Measurements from ENCODE around the gene HPS3.

The HPS3 gene

GRCh38 chr3:149120051-149120972, 9.1 kb upstream of the HPS3 start:
- in situ Hi-C loops (cut with MboI; ENCODE audit: low sequenced_read_pairs), result loop anchor here (25.0 kb wide), 1 partner anchor 367 kb away; no protein-coding TSS in a partner anchor

- in situ Hi-C loops (cut with MboI; ENCODE audit: low sequenced_read_pairs), result loop anchor here (25.0 kb wide), 1 partner anchor 364 kb away; no protein-coding TSS in a partner anchor
Observed at GRCh38 chr3:149122721-149123578, 6.5 kb upstream of the HPS3 start.

GRCh38 chr3:149128821-149129220, 617 bp upstream of the HPS3 start:
- in situ Hi-C loops (cut with MboI; ENCODE audit: low sequenced_read_pairs), result no loop called here

GRCh38 chr3:149131589-149131988, 2.2 kb downstream of the HPS3 start:
- in situ Hi-C loops (cut with MboI; ENCODE audit: low sequenced_read_pairs), result no loop called here

- in situ Hi-C loops (cut with MboI; ENCODE audit: low sequenced_read_pairs), result no loop called here
Observed at GRCh38 chr3:149134575-149134974, 5.1 kb downstream of the HPS3 start.

- in situ Hi-C loops (cut with MboI; ENCODE audit: low sequenced_read_pairs), result no loop called here
Observed at GRCh38 chr3:149142682-149143081, 13.2 kb downstream of the HPS3 start.

GRCh38 chr3:149145356-149145755, 15.9 kb downstream of the HPS3 start:
- in situ Hi-C loops (cut with MboI; ENCODE audit: low sequenced_read_pairs), result no loop called here

DNA sequence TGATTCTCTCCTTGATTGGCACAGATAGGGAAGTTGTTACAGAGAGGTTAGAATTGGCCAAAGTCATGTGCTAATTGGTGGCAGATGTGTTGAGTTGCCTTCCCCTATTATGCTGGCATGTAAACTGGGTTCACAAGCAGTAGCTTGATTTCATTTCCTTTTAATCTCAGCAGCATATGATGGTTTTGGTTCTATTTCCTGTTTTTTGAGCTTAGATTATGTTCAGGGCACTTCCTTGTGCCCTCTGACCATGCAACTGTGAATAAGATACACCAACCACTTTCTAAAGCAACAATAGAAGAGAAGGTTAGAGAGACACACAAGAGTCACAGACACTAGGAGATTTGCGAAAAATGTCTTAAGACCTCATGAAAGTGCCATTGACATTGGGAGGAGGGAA, 16.5 kb downstream of the HPS3 start:
- in situ Hi-C loops (cut with MboI; ENCODE audit: low sequenced_read_pairs), result no loop called here

DNA sequence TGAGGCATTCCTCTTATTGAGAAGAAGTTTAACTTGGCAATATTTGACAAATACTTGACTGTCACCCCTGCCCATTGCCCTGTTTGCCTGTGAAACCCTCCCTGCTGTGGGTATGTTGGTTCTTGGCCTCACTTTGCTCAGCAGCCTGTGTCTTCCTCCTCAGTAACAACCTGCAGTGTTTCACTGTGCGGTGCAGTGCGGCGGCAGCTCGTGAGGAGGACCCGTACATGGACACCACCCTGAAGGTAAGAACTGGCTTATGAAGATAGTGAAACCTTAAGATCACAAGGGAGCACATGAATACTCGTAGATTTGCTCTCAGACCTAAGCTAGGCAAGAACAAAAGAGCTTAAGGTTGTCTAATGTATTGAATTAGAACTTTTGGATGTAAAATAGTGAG, 21.0 kb downstream of the HPS3 start:
- in situ Hi-C loops (cut with MboI; ENCODE audit: low sequenced_read_pairs), result no loop called here

GRCh38 chr3:149151843-149152242, 22.4 kb downstream of the HPS3 start:
- in situ Hi-C loops (cut with MboI; ENCODE audit: low sequenced_read_pairs), result no loop called here

GRCh38 chr3:149152420-149152819, 23.0 kb downstream of the HPS3 start:
- in situ Hi-C loops (cut with MboI; ENCODE audit: low sequenced_read_pairs), result no loop called here

GRCh38 chr3:149153402-149153801, 24.0 kb downstream of the HPS3 start:
- in situ Hi-C loops (cut with MboI; ENCODE audit: low sequenced_read_pairs), result no loop called here

DNA sequence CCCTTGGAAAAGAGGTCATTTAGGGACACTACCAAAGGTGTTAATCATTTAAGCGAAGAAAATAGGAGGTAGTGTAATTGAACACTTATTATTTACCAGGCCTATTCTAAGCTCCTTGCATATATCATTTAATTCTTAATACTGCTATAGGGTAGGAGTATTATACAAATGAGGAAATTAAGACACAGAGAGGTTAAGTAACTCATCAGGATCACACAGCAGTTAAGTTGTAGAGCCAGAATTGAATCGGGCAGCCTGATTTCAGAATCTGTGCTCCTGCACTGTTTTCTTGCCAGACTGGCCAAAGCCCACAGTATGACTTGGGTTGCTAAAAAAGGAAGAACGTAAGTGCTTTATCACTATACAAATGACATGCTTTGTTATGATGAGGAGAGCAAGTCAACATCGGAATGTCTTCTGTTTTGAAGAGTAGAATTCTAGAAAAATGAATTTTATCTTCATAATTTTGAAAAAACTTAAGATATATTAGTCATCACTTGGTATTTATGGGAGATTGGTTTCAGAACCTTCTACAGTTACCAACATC, 31.4 kb downstream of the HPS3 start:
- in situ Hi-C loops (cut with MboI; ENCODE audit: low sequenced_read_pairs), result no loop called here

DNA sequence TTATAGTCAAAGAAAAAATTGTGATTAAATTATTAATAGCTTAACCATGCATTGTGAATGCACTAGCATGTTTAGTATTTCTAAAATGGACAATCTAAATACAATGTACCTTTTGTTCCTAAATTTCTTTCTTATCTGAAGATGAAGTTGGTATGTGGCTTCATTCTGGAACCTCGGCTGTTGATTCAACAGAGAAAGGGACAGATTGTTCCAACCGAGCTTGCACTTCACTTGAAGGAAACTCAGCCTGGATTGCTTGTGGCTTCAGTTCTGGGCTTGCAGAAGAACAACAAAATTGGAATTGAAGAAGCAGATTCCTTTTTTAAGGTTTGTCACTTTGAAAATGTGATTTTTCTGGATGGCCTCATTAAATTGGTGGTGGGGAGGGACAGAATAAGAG, 32.6 kb downstream of the HPS3 start:
- in situ Hi-C loops (cut with MboI; ENCODE audit: low sequenced_read_pairs), result no loop called here

GRCh38 chr3:149163066-149163465, 33.6 kb downstream of the HPS3 start:
- in situ Hi-C loops (cut with MboI; ENCODE audit: low sequenced_read_pairs), result no loop called here

- in situ Hi-C loops (cut with MboI; ENCODE audit: low sequenced_read_pairs), result no loop called here
Observed at GRCh38 chr3:149167898-149168297, 38.5 kb downstream of the HPS3 start.

DNA sequence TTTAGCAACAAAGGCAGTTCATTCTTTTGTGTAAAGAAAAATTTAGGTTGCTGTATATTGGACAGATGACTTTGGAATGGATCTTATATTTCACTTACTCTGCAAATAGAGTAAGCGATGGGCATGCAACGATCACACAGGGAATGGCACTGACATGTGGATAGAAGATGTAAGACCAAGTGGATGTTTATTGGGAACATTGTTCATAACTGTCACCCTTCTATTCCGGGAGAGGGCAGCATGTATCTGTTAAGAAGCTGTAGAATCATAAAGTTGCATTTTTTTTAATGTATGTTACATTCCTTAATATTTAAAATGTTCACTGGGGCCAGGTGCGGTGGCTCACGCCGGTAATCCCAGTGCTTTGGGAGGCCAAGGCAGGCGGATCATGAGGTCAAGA, 41.2 kb downstream of the HPS3 start:
- in situ Hi-C loops (cut with MboI; ENCODE audit: low sequenced_read_pairs), result no loop called here

GRCh38 chr3:149174901-149175300, 45.5 kb downstream of the HPS3 start:
- in situ Hi-C loops (cut with MboI; ENCODE audit: low sequenced_read_pairs), result no loop called here

- in situ Hi-C loops (cut with MboI; ENCODE audit: low sequenced_read_pairs), result no loop called here
Observed at GRCh38 chr3:149177122-149177521, 47.7 kb downstream of the HPS3 start.

- in situ Hi-C loops (cut with MboI; ENCODE audit: low sequenced_read_pairs), result no loop called here
Observed at GRCh38 chr3:149179220-149179619, 49.8 kb downstream of the HPS3 start.

DNA sequence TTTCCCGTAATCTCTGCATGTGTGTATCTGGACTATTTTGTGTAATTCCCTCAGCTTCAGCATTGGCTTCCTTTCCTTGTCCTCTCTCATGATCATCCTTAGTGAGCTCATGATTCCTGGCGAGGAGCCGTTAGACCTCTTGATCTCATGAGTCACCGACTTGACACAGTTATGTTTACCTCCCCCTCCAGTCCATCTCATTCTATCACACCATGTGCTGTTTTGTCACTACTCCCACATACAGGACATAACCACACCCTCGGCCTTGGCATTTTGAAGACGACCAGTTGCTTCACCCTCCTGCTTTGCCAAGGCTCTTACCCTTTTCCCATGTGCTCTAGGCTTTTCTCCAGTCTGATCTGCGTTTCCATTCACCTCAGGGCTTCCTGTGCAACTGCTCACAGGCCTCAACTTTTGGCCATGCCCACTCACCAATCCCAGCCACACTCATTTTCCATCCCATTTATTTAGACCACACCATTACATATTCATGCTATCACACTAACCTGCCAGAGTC, 50.7 kb downstream of the HPS3 start:
- in situ Hi-C loops (cut with MboI; ENCODE audit: low sequenced_read_pairs), result no loop called here

Data from HL-60/S4 treated with retinoic acid at 250 ng/mL for 4 days and 3 days (cell line).